PC-9 (cell line): Measurements from ENCODE around the gene CHPT1. TPM values are rescaled to one million over a fixed set of nuclear protein-coding genes. Genes with fewer than 3 reads are reported as not detected.
A peak's percentile ranks its signal among the peaks of the same experiment; 100 is the strongest.

Source experiments
- BruUV-seq: library from RNA; stranded (reverse); fragments of 400-500 nt; replicated peaks from 2 replicates; lab custom pipeline; 2021; lab: Mats Ljungman, UMichigan
- CTCF ChIA-PET: fragments of 300-600 bp; sonication (Branson Sonifier 250); formaldehyde crosslinking; loops from one replicate; lab custom pipeline; 2022; ENCODE audit warnings: antibody characterized with exemption; lab: Charles Lee
- POLR2A ChIA-PET: fragments of 300-600 bp; sonication (Branson Sonifier 250); formaldehyde crosslinking; loops from one replicate; lab custom pipeline; 2022; ENCODE audit warnings: antibody characterized with exemption; ENCODE audit not compliant: unreplicated experiment; lab: Charles Lee
- DNase-seq, 2 experiments: peaks; one replicate each; pipeline versions ENCODE4 v3.0.0 to v3.0.0-alpha.2; 2015 to 2022; ENCODE audit warnings: mixed read lengths in 1 of 2
- H2AFZ ChIP-seq: fragments of 200-600 bp; sonication (generic); 2 replicates; pipeline ENCODE4 v1.8.1; 2017; ENCODE audit warnings: antibody characterized with exemption
- H3F3A ChIP-seq: fragments of 200-600 bp; sonication (generic); 2 replicates; pipeline ENCODE4 v1.8.1; 2017; ENCODE audit warnings: antibody characterized with exemption, mild to moderate bottlenecking, low read depth; ENCODE audit not compliant: insufficient read depth
- H3K27ac ChIP-seq: fragments of 200-600 bp; sonication (generic); 2 replicates; pipeline ENCODE4 v1.6.1; 2016; ENCODE audit warnings: mixed run types
- H3K27me3 ChIP-seq: fragments of 200-600 bp; sonication (generic); 2 replicates; pipeline ENCODE4 v1.6.1; 2016; ENCODE audit warnings: low read depth, mixed run types; ENCODE audit not compliant: insufficient read depth
- H3K36me3 ChIP-seq: fragments of 200-600 bp; sonication (generic); 2 replicates; pipeline ENCODE4 v1.6.1; 2016; ENCODE audit warnings: low read depth, mixed run types
- H3K4me1 ChIP-seq: fragments of 200-600 bp; sonication (generic); replicated peaks from 2 replicates; pipeline ENCODE4 v1.6.1; 2016; ENCODE audit warnings: mixed run types; ENCODE audit not compliant: insufficient read depth
- H3K4me2 ChIP-seq: fragments of 200-600 bp; sonication (generic); 2 replicates; pipeline ENCODE4 v1.6.1; 2017; ENCODE audit warnings: mixed run types
- H3K4me3 ChIP-seq: fragments of 200-600 bp; sonication (generic); 2 replicates; pipeline ENCODE4 v1.6.1; 2016; ENCODE audit warnings: mixed run types
- H3K79me2 ChIP-seq: fragments of 200-600 bp; sonication (generic); 2 replicates; pipeline ENCODE4 v1.6.1; 2017; ENCODE audit warnings: low read depth, mixed run types
- H3K9me2 ChIP-seq: fragments of 200-600 bp; sonication (generic); 2 replicates; pipeline ENCODE4 v1.8.1; 2017; ENCODE audit warnings: mild to moderate bottlenecking; ENCODE audit not compliant: insufficient read depth
- H3K9me3 ChIP-seq: fragments of 200-600 bp; sonication (generic); 2 replicates; pipeline ENCODE4 v1.8.1; 2016; ENCODE audit warnings: low read depth; ENCODE audit not compliant: insufficient read depth
- H4K20me1 ChIP-seq: fragments of 200-600 bp; sonication (generic); 2 replicates; pipeline ENCODE4 v1.8.1; 2017; ENCODE audit not compliant: insufficient read depth
- EZH2 ChIP-seq: fragments of 200-600 bp; sonication (generic); IDR thresholded peaks from 2 replicates; pipeline ENCODE4 v1.8.0; 2017; ENCODE audit warnings: antibody characterized with exemption, low read depth
- intact Hi-C: fragments of 100-400 bp; cut with micrococcal nuclease; formaldehyde crosslinking; loops from one replicate; pipeline ENCODE4 v1.10.0; 2022; ENCODE audit not compliant: unreplicated experiment
- total RNA-seq: library from RNA; stranded (reverse); gene quantifications from 2 replicates; pipeline ENCODE4 v1.2.3, GENCODE V29; 2021
- TF ChIP-seq, protein P1 (sequence below): fragments of 200-600 bp; sonication (generic); conservative IDR thresholded peaks from 2 replicates; pipeline ENCODE4 v1.6.1; 2017; ENCODE audit warnings: mixed run types, antibody characterized with exemption, mild to moderate bottlenecking, moderate library complexity

CHPT1 gene
- total RNA-seq, 1 experiment from 2014 or later, result 6.1 TPM

DNA sequence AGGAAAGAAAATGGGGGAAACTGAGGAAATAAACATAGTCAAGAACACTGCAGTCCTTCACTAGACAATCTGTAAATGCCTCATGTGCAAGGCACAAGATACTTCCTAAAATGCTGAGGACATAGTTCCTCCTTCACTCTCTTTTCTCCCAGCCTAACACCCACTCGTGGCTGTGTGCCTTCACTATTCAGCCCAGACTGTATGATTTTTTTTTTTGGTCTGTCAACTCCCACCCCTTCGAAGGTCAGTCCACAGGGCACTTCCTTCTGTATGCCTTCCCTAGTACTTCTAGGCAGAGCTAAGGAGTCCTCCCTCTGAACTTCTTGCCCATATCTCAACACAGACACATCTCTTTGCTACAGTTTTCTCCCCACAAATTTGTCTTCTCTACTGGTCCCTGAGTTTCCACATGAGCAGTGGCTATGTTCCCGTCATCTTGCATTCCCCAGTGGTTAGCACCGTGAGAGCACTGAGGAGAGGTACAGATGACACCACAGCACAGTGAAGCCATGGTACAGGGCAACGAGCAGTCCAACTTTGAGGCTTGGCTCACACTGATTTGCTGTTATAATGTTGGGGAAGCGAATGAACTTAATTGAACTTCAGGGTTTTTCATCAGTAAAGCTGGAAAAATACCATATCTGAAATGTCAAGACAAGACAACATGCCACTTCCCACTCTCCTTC lies 65.9 kb downstream of the CHPT1 start:
- ChIA-PET CTCF (no interaction called here), POLR2A (no interaction called here)
- intact Hi-C loops, result loop anchor here (5.0 kb wide), 2 partner anchors 191 to 271 kb away; no protein-coding TSS in a partner anchor
- no peak overlapping the region for H3K4me2 ChIP-seq
- H3K9me3 ChIP-seq, result no peaks in the 10 kb centered on the region
- peaks cover 15% of the 10 kb centered on the region for H3K4me1 ChIP-seq
- H3K27ac ChIP-seq, result no peak overlapping the region
- no peak for DNase-seq
- H3K79me2 ChIP-seq, result no peaks in the 10 kb centered on the region
- no peak for TF ChIP-seq EZH2
- TF ChIP-seq, protein P1, sequence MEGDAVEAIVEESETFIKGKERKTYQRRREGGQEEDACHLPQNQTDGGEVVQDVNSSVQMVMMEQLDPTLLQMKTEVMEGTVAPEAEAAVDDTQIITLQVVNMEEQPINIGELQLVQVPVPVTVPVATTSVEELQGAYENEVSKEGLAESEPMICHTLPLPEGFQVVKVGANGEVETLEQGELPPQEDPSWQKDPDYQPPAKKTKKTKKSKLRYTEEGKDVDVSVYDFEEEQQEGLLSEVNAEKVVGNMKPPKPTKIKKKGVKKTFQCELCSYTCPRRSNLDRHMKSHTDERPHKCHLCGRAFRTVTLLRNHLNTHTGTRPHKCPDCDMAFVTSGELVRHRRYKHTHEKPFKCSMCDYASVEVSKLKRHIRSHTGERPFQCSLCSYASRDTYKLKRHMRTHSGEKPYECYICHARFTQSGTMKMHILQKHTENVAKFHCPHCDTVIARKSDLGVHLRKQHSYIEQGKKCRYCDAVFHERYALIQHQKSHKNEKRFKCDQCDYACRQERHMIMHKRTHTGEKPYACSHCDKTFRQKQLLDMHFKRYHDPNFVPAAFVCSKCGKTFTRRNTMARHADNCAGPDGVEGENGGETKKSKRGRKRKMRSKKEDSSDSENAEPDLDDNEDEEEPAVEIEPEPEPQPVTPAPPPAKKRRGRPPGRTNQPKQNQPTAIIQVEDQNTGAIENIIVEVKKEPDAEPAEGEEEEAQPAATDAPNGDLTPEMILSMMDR, result no peak
- no peaks in the 10 kb centered on the region for H3K9me2 ChIP-seq
- H3K27me3 ChIP-seq, result no peaks in the 10 kb centered on the region
- H3K4me3 ChIP-seq, result no peak overlapping the region
- BruUV-seq, result no TSS peak
- H3F3A ChIP-seq, result peaks cover 6% of the 10 kb centered on the region; the same call in 1 of the 2 replicates
- no peaks in the 10 kb centered on the region for H4K20me1 ChIP-seq
- 0 out of 2 replicates have a peak, but pooled peaks cover 4% of the 10 kb centered on the region for H3K36me3 ChIP-seq
- no peak overlapping the region for H2AFZ ChIP-seq

DNA sequence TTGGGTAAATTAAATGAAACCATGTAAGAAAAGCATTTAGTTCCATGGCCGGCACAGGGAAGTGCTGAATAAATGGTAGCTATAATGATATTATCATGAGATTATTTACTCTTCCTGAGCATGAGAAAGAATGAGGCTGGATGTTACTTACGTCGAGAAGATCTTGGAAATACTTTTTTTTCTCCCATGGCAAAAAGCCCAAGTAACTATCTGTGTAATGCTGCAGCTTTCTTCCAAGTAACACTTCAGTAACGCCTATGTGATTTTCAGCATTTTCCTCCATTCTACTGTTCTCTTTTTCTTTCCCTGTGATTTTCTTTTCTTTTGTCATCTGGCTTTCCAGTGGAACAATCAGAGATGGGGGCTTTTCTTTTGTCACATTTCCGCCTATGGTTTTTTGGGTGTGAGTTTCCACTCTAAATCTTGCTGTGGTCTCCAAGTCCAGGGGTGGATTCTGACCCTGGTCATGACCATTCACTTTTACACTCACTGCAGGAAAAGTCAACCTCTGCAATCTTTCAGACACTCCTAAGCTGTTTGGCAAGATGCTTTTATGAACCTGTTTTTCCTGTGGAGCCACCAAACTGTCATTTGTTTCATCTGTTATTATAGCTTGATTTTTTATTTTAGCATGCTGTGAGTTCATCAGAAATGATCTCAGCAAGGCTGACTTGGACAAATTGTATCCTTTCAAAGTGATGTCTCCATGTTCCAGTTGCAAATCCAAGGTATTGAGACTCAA lies 66.8 kb downstream of the CHPT1 start:
- TF ChIP-seq, protein P1, result no peak
- TF ChIP-seq EZH2, result no peak
- no peaks in the 10 kb centered on the region for H3K79me2 ChIP-seq
- CTCF ChIA-PET, result no interaction called here
- H3K36me3 ChIP-seq, result 0 out of 2 replicates have a peak, but pooled peaks cover 4% of the 10 kb centered on the region
- intact Hi-C loops, result loop anchor here (5.0 kb wide), 2 partner anchors 192 to 272 kb away; no protein-coding TSS in a partner anchor
- H2AFZ ChIP-seq, result no peak overlapping the region
- H3K27ac ChIP-seq, result no peak overlapping the region
- H3K9me3 ChIP-seq, result no peaks in the 10 kb centered on the region
- POLR2A ChIA-PET, result no interaction called here
- H4K20me1 ChIP-seq, result no peaks in the 10 kb centered on the region
- H3F3A ChIP-seq, result peaks cover 6% of the 10 kb centered on the region; the same call in 1 of the 2 replicates
- BruUV-seq, result no TSS peak
- peak in 1 of 2 experiments; percentile 72 for DNase-seq
- no peak overlapping the region for H3K4me3 ChIP-seq
- no peaks in the 10 kb centered on the region for H3K9me2 ChIP-seq
- peaks cover 15% of the 10 kb centered on the region for H3K4me1 ChIP-seq
- no peaks in the 10 kb centered on the region for H3K27me3 ChIP-seq
- H3K4me2 ChIP-seq, result peak overlapping the region; percentile 35; the same call in 1 of the 2 replicates

GRCh38 chr12:101767537-101767936 lies 70.1 kb downstream of the CHPT1 start:
- DNase-seq, result no peak
- Histone ChIP-seq H3K79me2 (no peaks in the 10 kb centered on the region), H2AFZ (no peak overlapping the region), H3K27ac (no peak overlapping the region), H3K27me3 (no peaks in the 10 kb centered on the region), H3K9me2 (no peaks in the 10 kb centered on the region), H4K20me1 (no peaks in the 10 kb centered on the region), H3K9me3 (no peaks in the 10 kb centered on the region), H3K4me1 (peaks cover 15% of the 10 kb centered on the region), H3K4me2 (no peak overlapping the region), H3K4me3 (no peak overlapping the region), H3F3A (peaks cover 6% of the 10 kb centered on the region; the same call in 1 of the 2 replicates), H3K36me3 (0 out of 2 replicates have a peak, but pooled peaks cover 4% of the 10 kb centered on the region)
- no TSS peak for BruUV-seq
- CTCF ChIA-PET, result interaction anchor here (0.6 kb wide), 1 partner anchor 100 kb away, joined by 3 read pairs; no protein-coding TSS in a partner anchor
- no peak for TF ChIP-seq EZH2
- TF ChIP-seq, protein P1, result no peak; the same call in 1 of the 2 replicates
- intact Hi-C loops, result no loop called here
- POLR2A ChIA-PET, result no interaction called here
